Measurements from ENCODE around the gene MEGF11.

DNA sequence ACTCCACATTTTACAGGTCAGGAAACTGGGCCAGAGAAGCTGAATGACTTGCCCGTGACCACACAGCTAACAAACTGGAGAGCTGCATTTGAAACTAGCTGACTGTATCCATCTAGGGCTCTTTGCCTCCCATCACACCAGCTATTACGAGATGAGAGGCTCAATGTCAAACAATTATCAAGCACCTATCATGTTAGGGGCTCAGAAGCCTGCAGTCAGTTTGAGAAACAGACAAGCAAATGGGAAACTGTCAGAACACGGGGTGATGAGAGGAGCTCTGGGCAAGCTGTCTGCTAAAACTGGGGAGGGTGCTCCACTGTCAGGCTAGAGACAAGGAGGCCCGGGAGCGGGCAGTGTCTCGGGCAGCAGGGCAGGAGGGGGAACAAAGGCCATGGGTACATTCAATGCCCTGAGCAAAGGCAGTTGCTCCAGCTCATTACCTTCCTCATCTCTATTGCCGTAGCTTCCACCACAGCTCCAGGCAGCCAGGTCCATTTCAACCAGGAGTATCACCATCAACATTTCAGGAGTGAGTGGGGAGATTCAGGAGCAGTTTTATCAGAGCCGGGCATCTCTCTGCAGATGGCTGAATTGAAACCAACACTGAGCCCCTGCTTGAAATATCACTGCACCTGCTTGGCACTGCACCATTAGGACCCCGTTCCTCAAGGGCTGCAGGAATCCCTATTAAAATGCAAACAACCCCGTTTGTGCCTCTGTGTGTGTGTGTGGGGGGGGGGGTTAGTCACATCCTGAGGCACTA is 261.6 kb downstream of the MEGF11 start:
- no peak for TF ChIP-seq ZFP3 (CRISPR knock-in tag; IDR thresholded peaks at IDR 0.05)
- no peak for TF ChIP-seq ARNTL (CRISPR knock-in tag; IDR thresholded peaks at IDR 0.05; ENCODE audit: borderline replicate concordance, low read depth)
